HEK293T (cell line): Measurements from ENCODE around the gene PDXK.

ENCODE experiments used
- CTCF ChIA-PET: fragments of 350-600 bp; formaldehyde crosslinking; extraction: SDS; loops from one replicate; lab custom pipeline; 2021; ENCODE audit warnings: antibody characterized with exemption, inconsistent platforms; lab: Yijun Ruan, JAX
- POLR2A ChIA-PET: fragments of 350-600 bp; formaldehyde crosslinking; extraction: SDS; loops from one replicate; lab custom pipeline; 2020; ENCODE audit warnings: antibody characterized with exemption, inconsistent platforms; lab: Yijun Ruan, JAX
- DNase-seq: peaks from one replicate; pipeline ENCODE4 v3.0.0; 2012; ENCODE audit warnings: mixed read lengths; ENCODE audit errors: extremely low spot score
- ARNT ChIP-seq: fragments of 450-650 bp; IDR thresholded peaks from 2 replicates; pipeline ENCODE4 v1.6.1; 2017; ENCODE audit warnings: mild to moderate bottlenecking
- BHLHE40 ChIP-seq: fragments of 450-650 bp; IDR thresholded peaks from 2 replicates; pipeline ENCODE4 v1.6.1; 2016; ENCODE audit warnings: mild to moderate bottlenecking, moderate library complexity, borderline replicate concordance
- CTBP1 ChIP-seq: fragments of 450-650 bp; IDR thresholded peaks from 2 replicates; pipeline ENCODE4 v1.6.1; 2016; ENCODE audit warnings: borderline replicate concordance
- ELF4 ChIP-seq: fragments of 450-650 bp; IDR thresholded peaks from 2 replicates; pipeline ENCODE4 v1.6.1; 2017; ENCODE audit warnings: antibody characterized with exemption
- FOXA1 ChIP-seq: fragments of 450-650 bp; IDR thresholded peaks from 2 replicates; pipeline ENCODE4 v1.6.1; 2016; ENCODE audit warnings: mild to moderate bottlenecking
- FOXK2 ChIP-seq: fragments of 450-650 bp; IDR thresholded peaks from 2 replicates; pipeline ENCODE4 v1.6.1; 2016; ENCODE audit warnings: mild to moderate bottlenecking
- FOXM1 ChIP-seq: fragments of 450-650 bp; IDR thresholded peaks from 2 replicates; pipeline ENCODE4 v1.6.1; 2017; ENCODE audit warnings: mild to moderate bottlenecking, borderline replicate concordance
- HDGF ChIP-seq: fragments of 450-650 bp; IDR thresholded peaks from 2 replicates; pipeline ENCODE4 v1.6.1; 2017; ENCODE audit warnings: antibody characterized with exemption, borderline replicate concordance
- L3MBTL2 ChIP-seq: fragments of 450-650 bp; conservative IDR thresholded peaks from 2 replicates; pipeline ENCODE4 v1.6.1; 2016; ENCODE audit warnings: mild to moderate bottlenecking
- LEF1 ChIP-seq: fragments of 450-650 bp; IDR thresholded peaks from 2 replicates; pipeline ENCODE4 v1.6.1; 2017; ENCODE audit warnings: mild to moderate bottlenecking, borderline replicate concordance
- NFRKB ChIP-seq: fragments of 450-650 bp; IDR thresholded peaks from 2 replicates; pipeline ENCODE4 v1.6.1; 2016; ENCODE audit warnings: mild to moderate bottlenecking, moderate library complexity
- PKNOX1 ChIP-seq: fragments of 450-650 bp; IDR thresholded peaks from 2 replicates; pipeline ENCODE4 v1.6.1; 2016
- SP1 ChIP-seq: fragments of 450-650 bp; IDR thresholded peaks from 2 replicates; pipeline ENCODE4 v1.6.1; 2017
- SUZ12 ChIP-seq: fragments of 450-650 bp; IDR thresholded peaks from 2 replicates; pipeline ENCODE4 v1.6.1; 2016; ENCODE audit warnings: mild to moderate bottlenecking
- TARDBP ChIP-seq: fragments of 450-650 bp; IDR thresholded peaks from 2 replicates; pipeline ENCODE4 v1.6.1; 2016
- ZNF384 ChIP-seq: fragments of 450-650 bp; IDR thresholded peaks from 2 replicates; pipeline ENCODE4 v1.6.1; 2016

Gene PDXK

GRCh38 chr21:43771698-43772424 is 52.9 kb downstream of the PDXK start:
- peak; percentile 54 for DNase-seq
- TF ChIP-seq HDGF = no peak; the same call in 1 of the 2 replicates
- TF ChIP-seq FOXM1 = peak; percentile 27; the same call in 1 of the 2 replicates
- no peak for TF ChIP-seq TARDBP
- no peak for TF ChIP-seq BHLHE40
- no peak; the same call in 1 of the 2 replicates for TF ChIP-seq ELF4
- no peak for TF ChIP-seq NFRKB
- TF ChIP-seq FOXK2 = no peak
- TF ChIP-seq ARNT = peak; percentile 77
- no peak for TF ChIP-seq LEF1
- TF ChIP-seq FOXA1 = no peak
- TF ChIP-seq CTBP1 = peak; percentile 95
- peak; percentile 52 for TF ChIP-seq L3MBTL2
- no peak for TF ChIP-seq SUZ12
- TF ChIP-seq PKNOX1 = peak; percentile 95
- no peak for TF ChIP-seq SP1
- no peak for TF ChIP-seq ZNF384
- CTCF ChIA-PET = interaction anchor here (3.3 kb wide), 1 partner anchor 18 kb away, joined by 12 read pairs; the partner anchor contains the start of gene RRP1
- POLR2A ChIA-PET = interaction anchor here (1.2 to 1.7 kb wide), 2 partner anchors 10 to 18 kb away, joined by 3 to 4 read pairs; partner anchors contain the start of gene RRP1

DNA sequence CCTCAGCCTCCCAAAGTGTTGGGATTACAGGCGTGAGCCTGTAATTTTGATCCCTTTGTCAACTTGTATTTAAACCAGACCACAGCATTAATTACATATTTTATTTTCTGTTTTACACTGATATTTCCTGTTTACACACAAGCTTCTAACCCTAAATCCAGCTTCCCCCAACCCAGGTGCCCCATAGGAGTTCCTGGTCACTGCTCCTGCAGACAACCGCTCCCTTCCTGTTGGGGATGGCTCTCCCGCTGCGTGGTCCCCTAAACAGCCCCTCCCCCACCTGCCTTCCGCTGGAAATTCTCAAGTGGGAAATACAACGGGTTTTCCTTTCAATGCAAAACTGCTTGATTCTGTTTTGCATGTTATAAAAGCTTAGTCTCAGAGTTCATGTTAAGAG is 53.5 kb downstream of the PDXK start:
- CTCF ChIA-PET = interaction anchor here (3.3 kb wide), 1 partner anchor 17 kb away, joined by 12 read pairs; the partner anchor contains the start of gene RRP1
- TF ChIP-seq L3MBTL2 = no peak
- TF ChIP-seq LEF1 = no peak
- no peak for TF ChIP-seq CTBP1
- no peak for TF ChIP-seq TARDBP
- no peak for TF ChIP-seq FOXA1
- TF ChIP-seq ELF4 = no peak
- TF ChIP-seq PKNOX1 = no peak
- TF ChIP-seq FOXK2 = no peak
- no peak for TF ChIP-seq FOXM1

DNA sequence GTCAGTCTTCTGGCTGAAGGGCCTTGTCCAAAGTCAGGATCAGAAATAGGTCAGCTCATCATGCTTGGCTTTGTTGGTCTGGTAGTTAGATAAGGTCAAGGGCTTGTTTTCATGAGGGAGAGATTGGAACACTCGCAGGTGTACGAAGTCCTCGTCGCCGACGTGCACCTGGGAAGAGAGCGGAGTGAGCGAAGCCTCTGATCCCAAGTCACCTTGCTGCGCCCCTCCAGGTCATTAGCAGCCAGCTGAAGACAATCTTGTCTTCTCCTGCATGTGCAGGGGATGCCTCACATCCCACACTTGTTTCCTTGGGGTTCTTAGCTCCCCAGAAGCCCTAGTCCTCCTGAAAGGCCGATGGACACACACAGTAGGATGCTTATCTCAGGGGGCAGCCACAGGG is 55.2 kb downstream of the PDXK start:
- ChIA-PET CTCF (no interaction called here), POLR2A (interaction anchor here (0.6 to 2.0 kb wide), 3 partner anchors 15 to 62 kb away, joined by 3 to 7 read pairs (median 3); partner anchors contain the start of gene RRP1)
- TF ChIP-seq ARNT (no peak), LEF1 (no peak), BHLHE40 (no peak), FOXA1 (no peak), ELF4 (no peak), CTBP1 (no peak), ZNF384 (no peak), SUZ12 (no peak), L3MBTL2 (no peak), FOXM1 (no peak), NFRKB (no peak), HDGF (no peak), SP1 (no peak), FOXK2 (no peak), TARDBP (no peak), PKNOX1 (no peak)
- no peak for DNase-seq

More for the DNA sequence above, 53.5 kb downstream of the PDXK start:
- no peak for DNase-seq
- POLR2A ChIA-PET = interaction anchor here (0.8 to 1.2 kb wide), 2 partner anchors 10 to 16 kb away, joined by 3 read pairs; no protein-coding TSS in a partner anchor

- DNase-seq = no peak
- TF ChIP-seq HDGF = no peak
- TF ChIP-seq ARNT = no peak
- TF ChIP-seq L3MBTL2 = no peak
- no peak for TF ChIP-seq SUZ12
- no peak for TF ChIP-seq NFRKB
- no peak for TF ChIP-seq LEF1
- no peak for TF ChIP-seq SP1
- no peak for TF ChIP-seq BHLHE40
- TF ChIP-seq TARDBP = no peak
- TF ChIP-seq FOXK2 = no peak
- TF ChIP-seq CTBP1 = no peak
- TF ChIP-seq PKNOX1 = no peak
- TF ChIP-seq ZNF384 = no peak
- no peak for TF ChIP-seq ELF4
- TF ChIP-seq FOXM1 = no peak
- no peak for TF ChIP-seq FOXA1
- ChIA-PET CTCF (no interaction called here), POLR2A (interaction anchor here (1.1 to 2.0 kb wide), 2 partner anchors 14 to 47 kb away, joined by 3 to 7 read pairs; partner anchors contain the start of gene RRP1)
Measured at GRCh38 chr21:43775190-43775589, 56.3 kb downstream of the PDXK start.
